HG03039 (cell line): ENCODE results near the gene TRIM39.

ENCODE experiments used
- ATAC-seq: cut with Tn5 transposase; IDR thresholded peaks from one replicate; pipeline ENCODE4 v1.9.1; 2021; ENCODE audit warnings: mild to moderate bottlenecking, moderate library complexity; ENCODE audit not compliant: unreplicated experiment

The TRIM39 gene

GRCh38 chr6:30325873-30326525, 728 bp upstream of the TRIM39 start:
- ATAC-seq, result peak; percentile 34

GRCh38 chr6:30327232-30327746, 562 bp downstream of the TRIM39 start:
- ATAC-seq, result no peak

- no peak for ATAC-seq
Measured at GRCh38 chr6:30328397-30328796, 1.7 kb downstream of the TRIM39 start.

GRCh38 chr6:30329331-30329730, 2.6 kb downstream of the TRIM39 start:
- ATAC-seq, result no peak

GRCh38 chr6:30331981-30332380, 5.3 kb downstream of the TRIM39 start:
- ATAC-seq, result no peak

- no peak for ATAC-seq
Measured at GRCh38 chr6:30334075-30334783, 7.5 kb downstream of the TRIM39 start.

- no peak for ATAC-seq
Measured at GRCh38 chr6:30340589-30341054, 13.9 kb downstream of the TRIM39 start.

GRCh38 chr6:30341218-30341617, 14.5 kb downstream of the TRIM39 start:
- no peak for ATAC-seq

- no peak for ATAC-seq
Measured at GRCh38 chr6:30341728-30342127, 15.0 kb downstream of the TRIM39 start.

- no peak for ATAC-seq
Measured at GRCh38 chr6:30344191-30344867, 17.6 kb downstream of the TRIM39 start.

GRCh38 chr6:30344868-30345671, 18.3 kb downstream of the TRIM39 start, which contains the start of gene RPP21:
RPP21 (plus strand) TSS chr6:30345156; CDS start chr6:30345172, 16 bp downstream.
- ATAC-seq, result peak; percentile 86

- ATAC-seq, result no peak
Measured at GRCh38 chr6:30345852-30346251, 19.1 kb downstream of the TRIM39 start.

- ATAC-seq, result no peak
Measured at GRCh38 chr6:30348957-30349356, 22.2 kb downstream of the TRIM39 start.

- no peak for ATAC-seq
Measured at GRCh38 chr6:30349421-30350177, 22.9 kb downstream of the TRIM39 start.

- no peak for ATAC-seq
Measured at GRCh38 chr6:30350524-30350923, 23.8 kb downstream of the TRIM39 start.

GRCh38 chr6:30352550-30352949, 25.8 kb downstream of the TRIM39 start:
- ATAC-seq, result no peak

GRCh38 chr6:30355281-30355680, 28.6 kb downstream of the TRIM39 start:
- ATAC-seq, result no peak

- ATAC-seq, result no peak
Measured at GRCh38 chr6:30356536-30356935, 29.8 kb downstream of the TRIM39 start.

GRCh38 chr6:30357678-30358540, 31.2 kb downstream of the TRIM39 start:
- ATAC-seq, result no peak
